ENCODE results near the gene MXD3.
"Not testable (repeated sequence)": the region's sequence is repeated elsewhere in the genome, so short reads cannot be mapped to it uniquely, and the experiment has no call there.

MXD3 gene

GRCh38 chr5:177346820-177347219, 35.1 kb upstream of the MXD3 start:
- DNase-seq, result no peak
- H3K4me3 ChIP-seq (ENCODE audit: low read length), result no peak overlapping the region
- no peak overlapping the region for H3K4me2 ChIP-seq (ENCODE audit: low read depth, low read length)
- no peaks in the 10 kb centered on the region for H3K9me3 ChIP-seq (replicated peaks; ENCODE audit: insufficient read depth, low read length)
- no peak overlapping the region for H2AFZ ChIP-seq (ENCODE audit: low read length)
- no peak overlapping the region for H3K27ac ChIP-seq (ENCODE audit: low read length)
- H3K79me2 ChIP-seq (ENCODE audit: low read length), result peaks cover 91% of the 10 kb centered on the region
- H3K4me1 ChIP-seq (ENCODE audit: low read length), result peaks cover 19% of the 10 kb centered on the region
- no peaks in the 10 kb centered on the region for H3K36me3 ChIP-seq (replicated peaks; ENCODE audit: insufficient read depth, low read length)
- no peaks in the 10 kb centered on the region; the same call in 1 of the 2 replicates for H4K20me1 ChIP-seq (ENCODE audit: insufficient read depth, low read length)
- H3F3A ChIP-seq (ENCODE audit: insufficient read depth, low read length), result 0 out of 2 replicates have a peak, but pooled peaks cover 7% of the 10 kb centered on the region
- no peak overlapping the region for H3K9ac ChIP-seq (ENCODE audit: low read length)
- no peak for TF ChIP-seq CTCF (IDR thresholded peaks at IDR 0.05; ENCODE audit: low read length)
- no peak for TF ChIP-seq EZH2phosphoT487 (IDR thresholded peaks at IDR 0.05; ENCODE audit: low read length)
- no peak for TF ChIP-seq EZH2 (optimal IDR thresholded peaks at IDR 0.05; ENCODE audit: low read depth, low read length)
- H3K27me3 ChIP-seq (replicated peaks; ENCODE audit: insufficient read depth, low read length), result no peaks in the 10 kb centered on the region
- no peaks in the 10 kb centered on the region for H3K9me2 ChIP-seq (replicated peaks; ENCODE audit: insufficient read depth, low read length)

GRCh38 chr5:177344891-177345290, 33.2 kb upstream of the MXD3 start:
- H3K9ac ChIP-seq (ENCODE audit: low read length), result no peak overlapping the region
- no peaks in the 10 kb centered on the region for H3K27me3 ChIP-seq (replicated peaks; ENCODE audit: insufficient read depth, low read length)
- H3F3A ChIP-seq (ENCODE audit: insufficient read depth, low read length), result no peaks in the 10 kb centered on the region
- DNase-seq, result no peak
- peaks cover 11% of the 10 kb centered on the region for H3K4me1 ChIP-seq (ENCODE audit: low read length)
- H3K27ac ChIP-seq (ENCODE audit: low read length), result no peak overlapping the region
- no peak overlapping the region for H3K4me2 ChIP-seq (ENCODE audit: low read depth, low read length)
- TF ChIP-seq EZH2 (optimal IDR thresholded peaks at IDR 0.05; ENCODE audit: low read depth, low read length), result no peak
- TF ChIP-seq CTCF (IDR thresholded peaks at IDR 0.05; ENCODE audit: low read length), result no peak
- H2AFZ ChIP-seq (ENCODE audit: low read length), result no peak overlapping the region
- H3K9me2 ChIP-seq (replicated peaks; ENCODE audit: insufficient read depth, low read length), result no peaks in the 10 kb centered on the region
- H4K20me1 ChIP-seq (ENCODE audit: insufficient read depth, low read length), result no peaks in the 10 kb centered on the region; the same call in 1 of the 2 replicates
- H3K4me3 ChIP-seq (ENCODE audit: low read length), result no peak overlapping the region
- H3K36me3 ChIP-seq (replicated peaks; ENCODE audit: insufficient read depth, low read length), result peaks cover 3% of the 10 kb centered on the region; the same call in 1 of the 2 replicates
- H3K79me2 ChIP-seq (ENCODE audit: low read length), result peaks cover 88% of the 10 kb centered on the region
- H3K9me3 ChIP-seq (replicated peaks; ENCODE audit: insufficient read depth, low read length), result no peaks in the 10 kb centered on the region

GRCh38 chr5:177343777-177344176, 32.1 kb upstream of the MXD3 start:
- H3K4me1 ChIP-seq (ENCODE audit: low read length), result no peaks in the 10 kb centered on the region
- no peaks in the 10 kb centered on the region for H3K27me3 ChIP-seq (replicated peaks; ENCODE audit: insufficient read depth, low read length)
- H3K9ac ChIP-seq (ENCODE audit: low read length), result no peak overlapping the region
- H3F3A ChIP-seq (ENCODE audit: insufficient read depth, low read length), result no peaks in the 10 kb centered on the region
- no peaks in the 10 kb centered on the region for H3K9me3 ChIP-seq (replicated peaks; ENCODE audit: insufficient read depth, low read length)
- no peaks in the 10 kb centered on the region for H3K9me2 ChIP-seq (replicated peaks; ENCODE audit: insufficient read depth, low read length)
- H3K4me3 ChIP-seq (ENCODE audit: low read length), result no peak overlapping the region
- H3K4me2 ChIP-seq (ENCODE audit: low read depth, low read length), result no peak overlapping the region
- H3K36me3 ChIP-seq (replicated peaks; ENCODE audit: insufficient read depth, low read length), result peaks cover 3% of the 10 kb centered on the region; the same call in 1 of the 2 replicates
- H2AFZ ChIP-seq (ENCODE audit: low read length), result no peak overlapping the region
- TF ChIP-seq EZH2 (optimal IDR thresholded peaks at IDR 0.05; ENCODE audit: low read depth, low read length) (no peak), EZH2phosphoT487 (IDR thresholded peaks at IDR 0.05; ENCODE audit: low read length) (no peak), CTCF (IDR thresholded peaks at IDR 0.05; ENCODE audit: low read length) (no peak)
- peaks cover 3% of the 10 kb centered on the region; the same call in 1 of the 2 replicates for H4K20me1 ChIP-seq (ENCODE audit: insufficient read depth, low read length)
- no peak overlapping the region for H3K27ac ChIP-seq (ENCODE audit: low read length)
- peaks cover 88% of the 10 kb centered on the region for H3K79me2 ChIP-seq (ENCODE audit: low read length)
- no peak for DNase-seq

GRCh38 chr5:177343000-177343399, 31.3 kb upstream of the MXD3 start:
- H2AFZ ChIP-seq (ENCODE audit: low read length); H3K36me3 ChIP-seq (replicated peaks; ENCODE audit: insufficient read depth, low read length); H4K20me1 ChIP-seq (ENCODE audit: insufficient read depth, low read length); DNase-seq; H3K27me3 ChIP-seq (replicated peaks; ENCODE audit: insufficient read depth, low read length); H3K27ac ChIP-seq (ENCODE audit: low read length); H3K4me3 ChIP-seq (ENCODE audit: low read length); H3K4me1 ChIP-seq (ENCODE audit: low read length); H3K9me2 ChIP-seq (replicated peaks; ENCODE audit: insufficient read depth, low read length); H3K9me3 ChIP-seq (replicated peaks; ENCODE audit: insufficient read depth, low read length); H3K9ac ChIP-seq (ENCODE audit: low read length); H3F3A ChIP-seq (ENCODE audit: insufficient read depth, low read length); H3K4me2 ChIP-seq (ENCODE audit: low read depth, low read length): not testable (repeated sequence)
- H3K79me2 ChIP-seq (ENCODE audit: low read length), result peaks cover 88% of the 10 kb centered on the region

All from MM.1S (cell line).